ENCODE measurements around the gene CCNY. TPM values are rescaled to one million over a fixed set of nuclear protein-coding genes. Genes with fewer than 3 reads are reported as not detected.

CCNY gene
- total RNA-seq, 3 donors from 2014 or later (not counting 1 experiment from before 2014, with no cell fraction given) = 71.0 to 87.2 (median 74.3) TPM

GRCh38 chr10:35614312-35614711, 278.0 kb downstream of the CCNY start:
- intact Hi-C loops (cut with micrococcal nuclease) = no loop called here
- ATAC-seq (no peak), DNase-seq (no peak)
- H3K4me3 Mint-ChIP-seq = no peak overlapping the region
- no peak for TF ChIP-seq CTCF (IDR thresholded peaks at IDR 0.05)
- H3K9me3 Mint-ChIP-seq = no peaks in the 10 kb centered on the region
- Histone ChIP-seq H3K4me1 (ENCODE audit: control insufficient read depth, insufficient read depth, low read length) (no peaks in the 10 kb centered on the region), H3K27me3 (ENCODE audit: control insufficient read depth, insufficient read depth, low read length) (peaks cover 2% of the 10 kb centered on the region), H3K9me3 (ENCODE audit: control insufficient read depth, insufficient read depth, low read length) (no peaks in the 10 kb centered on the region), H3K4me3 (ENCODE audit: low read length) (no peak overlapping the region), H3K36me3 (ENCODE audit: control insufficient read depth, insufficient read depth, low read length) (no peaks in the 10 kb centered on the region), H3K27ac (ENCODE audit: low read length) (no peak overlapping the region)
- no peaks in the 10 kb centered on the region for H3K4me1 Mint-ChIP-seq
- WGBS (ENCODE audit: insufficient coverage) = 56% methylated on average over 4 of the region's 5 CpGs
- peaks cover 8 to 29% of the 10 kb centered on the region in 2 donors for H3K27me3 Mint-ChIP-seq (ENCODE audit: low read depth in 2 of 2)
- H3K36me3 Mint-ChIP-seq = no peaks in the 10 kb centered on the region
- H3K27ac Mint-ChIP-seq = no peak overlapping the region

Other genes starting within 250 kb of the CCNY start
- gene CUL2, start 246.2 kb upstream of the CCNY start, total RNA-seq = 10 to 100 TPM; 33.5 to 41.6 (median 41.3) TPM
- gene CREM, start 209.7 kb upstream of the CCNY start, total RNA-seq = 10 to 100 TPM; 48.0 to 64.3 (median 54.6) TPM